ENCODE measurements around the gene SNED1. TPM values are rescaled to one million over a fixed set of nuclear protein-coding genes. Genes with fewer than 3 reads are reported as not detected.

The SNED1 gene
- polyA plus RNA-seq, 1 experiment = 3.9 TPM

- ChIA-PET POLR2A (no interaction called here), CTCF (interaction anchor here (0.6 to 1.1 kb wide), 2 partner anchors 46 to 922 kb away, joined by 3 read pairs; no protein-coding TSS in a partner anchor)
- no peaks in the 10 kb centered on the region for H3K36me3 ChIP-seq (ENCODE audit: control insufficient read depth, insufficient read depth, low read length)
- H3K4me3 ChIP-seq (ENCODE audit: low read depth, low read length) = no peak overlapping the region
- peaks cover 6% of the 10 kb centered on the region; the same call in 1 of the 2 replicates for H3K27me3 ChIP-seq (ENCODE audit: control insufficient read depth, insufficient read depth, low read length)
- no peak for TF ChIP-seq CTCF (IDR thresholded peaks at IDR 0.05; ENCODE audit: insufficient read depth, low read depth, low read length)
- DNase-seq (ENCODE audit: low read depth) = no peak
These were observed 39.0 kb upstream of the SNED1 start for GRCh38 chr2:240959214-240959940.

- ChIA-PET POLR2A (no interaction called here), CTCF (interaction anchor here (0.6 to 1.2 kb wide), 3 partner anchors 11 to 921 kb away, joined by 3 read pairs; no protein-coding TSS in a partner anchor)
- Histone ChIP-seq H3K36me3 (ENCODE audit: control insufficient read depth, insufficient read depth, low read length) (no peaks in the 10 kb centered on the region), H3K4me3 (ENCODE audit: low read depth, low read length) (no peak overlapping the region), H3K27me3 (ENCODE audit: control insufficient read depth, insufficient read depth, low read length) (peaks cover 5% of the 10 kb centered on the region; the same call in 1 of the 2 replicates)
- DNase-seq (ENCODE audit: low read depth) = no peak
- no peak for TF ChIP-seq CTCF (IDR thresholded peaks at IDR 0.05; ENCODE audit: insufficient read depth, low read depth, low read length)
These were observed 38.5 kb upstream of the SNED1 start for GRCh38 chr2:240959941-240960308.

- ChIA-PET POLR2A (no interaction called here), CTCF (interaction anchor here (1.1 to 1.2 kb wide), 2 partner anchors 11 to 47 kb away, joined by 3 read pairs; no protein-coding TSS in a partner anchor)
- no peak for TF ChIP-seq CTCF (IDR thresholded peaks at IDR 0.05; ENCODE audit: insufficient read depth, low read depth, low read length)
These were observed 38.0 kb upstream of the SNED1 start for GRCh38 chr2:240960309-240960970.

GRCh38 chr2:240960971-240961876, 37.2 kb upstream of the SNED1 start:
- H3K4me3 ChIP-seq (ENCODE audit: low read depth, low read length) = no peak overlapping the region
- no peaks in the 10 kb centered on the region for H3K36me3 ChIP-seq (ENCODE audit: control insufficient read depth, insufficient read depth, low read length)
- DNase-seq (ENCODE audit: low read depth) = no peak
- 0 out of 2 replicates have a peak, but pooled peaks cover 2% of the 10 kb centered on the region for H3K27me3 ChIP-seq (ENCODE audit: control insufficient read depth, insufficient read depth, low read length)
- ChIA-PET POLR2A (no interaction called here), CTCF (interaction anchor here (1.2 kb wide), 1 partner anchor 12 kb away, joined by 3 read pairs; no protein-coding TSS in a partner anchor)
- TF ChIP-seq CTCF (IDR thresholded peaks at IDR 0.05; ENCODE audit: insufficient read depth, low read depth, low read length) = no peak

More at GRCh38 chr2:240960309-240960970, 38.0 kb upstream of the SNED1 start:
- no peaks in the 10 kb centered on the region for H3K36me3 ChIP-seq (ENCODE audit: control insufficient read depth, insufficient read depth, low read length)
- no peak overlapping the region for H3K4me3 ChIP-seq (ENCODE audit: low read depth, low read length)
- DNase-seq (ENCODE audit: low read depth) = no peak
- H3K27me3 ChIP-seq (ENCODE audit: control insufficient read depth, insufficient read depth, low read length) = peaks cover 3% of the 10 kb centered on the region; the same call in 1 of the 2 replicates

Measured in BJ (cell line).